ENCODE data around the gene KLHL17. TPM values are rescaled to one million over a fixed set of nuclear protein-coding genes. Genes with fewer than 3 reads are reported as not detected.

Gene KLHL17
- total RNA-seq, 1 experiment from 2014 or later, result 41.4 TPM

GRCh38 chr1:927748-928147, 32.6 kb upstream of the KLHL17 start:
- Histone ChIP-seq H4K5ac (ENCODE audit: insufficient read length, low read depth, low read length) (no peak overlapping the region), H3K79me1 (ENCODE audit: insufficient read depth, low read depth, low read length, poor library complexity, severe bottlenecking) (no peaks in the 10 kb centered on the region), H3K4me1 (ENCODE audit: insufficient read depth, low read length) (no peaks in the 10 kb centered on the region), H2BK15ac (ENCODE audit: low read depth, low read length) (no peak overlapping the region), H4K91ac (ENCODE audit: insufficient read length, low read depth, low read length) (no peak overlapping the region), H3T11ph (ENCODE audit: low read length) (no peak overlapping the region), H2AFZ (ENCODE audit: low read length) (no peak overlapping the region), H2BK20ac (ENCODE audit: low read depth, low read length, poor library complexity, severe bottlenecking) (no peak overlapping the region), H3K23me2 (ENCODE audit: insufficient read length, low read depth, low read length, poor library complexity, severe bottlenecking) (peaks cover 7% of the 10 kb centered on the region), H3K9me3 (ENCODE audit: control insufficient read depth, low read depth, low read length) (no peaks in the 10 kb centered on the region), H3K14ac (ENCODE audit: insufficient read depth, low read length) (no peak overlapping the region), H4K20me1 (ENCODE audit: control insufficient read depth, insufficient read depth, insufficient read length) (peaks cover 10% of the 10 kb centered on the region), H3K18ac (ENCODE audit: insufficient read length, low read depth, low read length) (no peak overlapping the region), H3K56ac (ENCODE audit: insufficient read length, low read depth, low read length) (no peak overlapping the region), H3K27ac (ENCODE audit: insufficient read length, low read depth, low read length) (no peak overlapping the region), H3K27me3 (ENCODE audit: insufficient read depth, low read length) (peaks cover 76% of the 10 kb centered on the region), H3K23ac (ENCODE audit: insufficient read length, low read depth, low read length) (no peak overlapping the region), H2BK120ac (ENCODE audit: low read depth, low read length, poor library complexity, severe bottlenecking) (no peak overlapping the region), H3K4me2 (ENCODE audit: insufficient read depth, insufficient read length, low read length) (no peak overlapping the region), H2BK5ac (ENCODE audit: insufficient read length, low read length) (no peak overlapping the region), H4K8ac (replicated peaks; ENCODE audit: insufficient read length, low read depth, low read length) (no peak overlapping the region), H2BK12ac (ENCODE audit: insufficient read length, low read depth, low read length) (no peak overlapping the region), H3K79me2 (ENCODE audit: insufficient read depth, low read length) (no peaks in the 10 kb centered on the region), H3K9ac (ENCODE audit: extremely low read depth, insufficient read length, low read length) (no peak overlapping the region), H3K4ac (ENCODE audit: low read depth, low read length) (no peak overlapping the region), H2AK5ac (ENCODE audit: insufficient read length, low read length) (no peak overlapping the region)
- WGBS (ENCODE audit: extremely low coverage, insufficient read length, low lambda C conversion rate), result no CpG with 5 or more reads among the region's 10 CpGs
- Mint-ChIP-seq H3K9me3 (peaks cover 0 to 6% of the 10 kb centered on the region in 2 experiments; a peak in 2 of 5 replicates), H3K4me3 (no peak overlapping the region), H3K4me1 (peaks cover 12 to 28% of the 10 kb centered on the region in 2 experiments), H3K27me3 (ENCODE audit: low read depth) (peaks cover 90% of the 10 kb centered on the region), H3K27ac (no peak overlapping the region), H3K36me3 (ENCODE audit: insufficient read depth in 1 of 3, low read depth in 3 of 3) (peaks cover 0 to 3% (median 0%) of the 10 kb centered on the region in 3 experiments; a peak in 2 of 7 replicates)
- TF ChIP-seq CTCF (conservative IDR thresholded peaks at IDR 0.05), result no peak
- DNase-seq, result no peak

Measured in H9 (cell line).